GM19238 (cell line): Measurements from ENCODE around the gene PTBP3.
"Not testable (repeated sequence)": the region's sequence is repeated elsewhere in the genome, so short reads cannot be mapped to it uniquely, and the experiment has no call there.

Experiments
- DNase-seq: peaks from one replicate; pipeline ENCODE4 v3.0.0; 2011; ENCODE audit warnings: low spot score; ENCODE audit not compliant: insufficient read length

The PTBP3 gene

DNA sequence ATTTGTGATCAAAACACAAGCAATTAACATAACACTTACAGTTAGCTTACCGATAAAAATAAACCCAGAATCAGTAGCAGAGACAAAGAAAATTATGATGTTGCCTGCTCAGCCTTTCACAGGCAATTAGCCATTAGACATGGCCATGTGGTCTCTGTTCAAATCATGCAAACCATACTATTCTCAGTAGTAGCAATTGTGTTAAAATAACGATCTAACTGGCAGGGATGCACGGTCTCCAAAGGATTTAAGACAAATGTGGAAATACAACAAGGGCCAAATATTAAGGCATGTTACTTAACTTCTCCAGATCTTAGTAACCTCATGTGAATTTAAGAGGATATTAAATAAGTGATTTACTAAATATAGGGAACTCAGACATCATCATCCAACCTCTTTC is 59.5 kb downstream of the PTBP3 start:
- DNase-seq: no peak

DNA sequence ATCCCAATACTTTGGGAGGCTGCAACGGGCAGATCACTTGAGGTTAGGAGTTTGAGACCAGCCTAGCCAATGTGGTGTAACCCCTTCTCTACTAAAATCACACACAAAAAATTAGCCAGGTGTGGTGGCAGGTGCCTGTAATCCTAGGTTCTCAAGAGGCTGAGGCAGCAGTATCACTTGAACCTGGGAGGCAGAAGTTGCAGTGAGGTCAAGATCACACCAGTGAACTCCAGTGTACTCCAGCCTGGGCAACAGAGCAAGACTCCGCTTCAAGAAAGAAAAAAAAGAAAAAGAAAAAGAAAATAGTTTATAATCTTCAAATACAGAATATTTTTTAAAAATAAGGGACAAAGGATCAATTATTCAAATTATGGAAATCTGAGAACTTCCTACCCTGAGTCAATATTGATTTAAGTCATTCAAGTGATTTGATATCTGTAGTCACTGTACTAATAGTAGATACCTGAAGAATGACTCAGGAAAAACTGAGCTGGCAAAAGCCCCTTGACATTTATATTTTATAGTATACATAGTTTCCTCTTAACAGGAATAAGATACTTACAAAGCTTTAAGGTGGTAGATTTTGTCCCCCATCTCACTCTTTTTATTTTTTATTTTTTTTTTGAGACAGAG is 61.8 kb downstream of the PTBP3 start:
- DNase-seq: no peak

DNA sequence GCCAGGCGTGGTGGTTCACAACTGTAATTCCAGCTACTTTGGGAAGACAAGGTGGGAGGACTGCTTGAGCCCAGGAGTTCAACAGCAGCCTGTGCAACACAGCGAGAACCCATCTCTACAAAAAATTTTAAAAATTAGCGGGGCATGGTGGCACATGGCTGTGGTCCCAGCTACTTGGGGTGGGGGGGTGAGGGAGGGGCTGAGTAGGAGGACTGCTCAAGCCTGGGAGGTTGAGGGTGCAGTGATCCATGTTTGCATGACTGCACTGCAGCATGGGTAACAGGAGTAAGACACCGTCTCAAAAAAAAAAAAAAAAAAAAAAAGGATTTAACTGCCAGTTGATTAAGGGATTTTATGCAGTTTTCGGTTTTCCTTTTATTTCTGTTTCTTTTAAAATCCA is 65.0 kb downstream of the PTBP3 start:
- DNase-seq: no peak

GRCh38 chr9:112267086-112267485 is 66.3 kb downstream of the PTBP3 start:
- not testable (repeated sequence) for DNase-seq

GRCh38 chr9:112265391-112265790 is 68.0 kb downstream of the PTBP3 start:
- DNase-seq: no peak

GRCh38 chr9:112262577-112262976 is 70.8 kb downstream of the PTBP3 start:
- no peak for DNase-seq

GRCh38 chr9:112261133-112261532 is 72.3 kb downstream of the PTBP3 start:
- DNase-seq: no peak

DNA sequence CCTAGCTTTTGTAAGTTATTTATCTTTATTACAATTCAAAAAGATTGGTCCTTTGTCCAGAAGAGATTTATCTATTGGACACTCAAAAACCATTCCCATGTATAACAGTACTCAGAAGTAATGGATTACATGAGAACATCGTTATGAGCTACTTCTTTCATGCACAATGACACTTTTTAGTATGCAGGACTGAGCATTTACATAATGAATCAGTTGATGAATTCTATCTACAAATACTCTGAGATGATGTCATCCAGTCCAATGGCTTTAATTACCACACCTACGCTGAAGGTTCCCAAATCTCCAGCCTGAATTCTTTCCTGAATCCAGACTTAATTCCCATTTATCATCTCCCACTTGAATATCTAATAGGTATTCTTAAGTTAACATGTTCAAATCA is 75.3 kb downstream of the PTBP3 start:
- no peak for DNase-seq

DNA sequence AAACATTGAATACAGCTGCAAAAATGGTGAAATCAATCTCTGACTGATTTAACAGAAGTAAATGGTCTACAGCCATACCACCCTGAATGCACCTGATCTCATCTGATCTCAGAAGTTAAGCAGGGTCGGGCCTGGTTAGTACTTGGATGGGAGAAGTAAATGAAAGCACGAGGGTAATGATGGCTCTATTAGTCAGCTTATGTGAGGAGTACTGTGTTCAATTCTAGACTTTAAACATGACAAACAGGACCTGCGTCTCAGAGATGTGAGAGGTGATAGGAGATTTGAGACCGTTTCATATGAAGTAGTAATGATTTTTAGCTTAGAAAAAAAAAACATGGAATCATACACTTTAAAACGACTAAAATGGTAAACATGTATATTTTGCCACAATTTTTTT is 81.2 kb downstream of the PTBP3 start:
- no peak for DNase-seq

DNA sequence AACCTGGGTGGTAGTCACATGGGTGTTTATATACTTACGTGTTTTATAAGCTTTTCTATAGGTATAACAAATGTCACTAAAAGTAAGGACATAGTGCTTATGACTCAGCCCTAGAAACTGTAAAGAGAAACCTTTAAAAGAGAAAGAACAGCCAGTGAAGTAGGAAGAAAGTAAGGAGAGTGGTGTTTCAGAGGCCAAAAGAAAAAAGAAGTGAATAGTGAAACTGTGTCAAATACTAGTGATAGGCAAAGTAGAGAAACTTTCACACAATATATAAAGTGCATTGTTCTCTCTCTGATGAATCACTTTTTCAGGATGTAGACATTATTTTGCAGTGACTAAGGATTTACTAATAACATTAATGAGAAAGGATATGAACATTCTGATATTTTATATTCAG is 84.1 kb downstream of the PTBP3 start:
- peak; percentile 8 for DNase-seq

DNA sequence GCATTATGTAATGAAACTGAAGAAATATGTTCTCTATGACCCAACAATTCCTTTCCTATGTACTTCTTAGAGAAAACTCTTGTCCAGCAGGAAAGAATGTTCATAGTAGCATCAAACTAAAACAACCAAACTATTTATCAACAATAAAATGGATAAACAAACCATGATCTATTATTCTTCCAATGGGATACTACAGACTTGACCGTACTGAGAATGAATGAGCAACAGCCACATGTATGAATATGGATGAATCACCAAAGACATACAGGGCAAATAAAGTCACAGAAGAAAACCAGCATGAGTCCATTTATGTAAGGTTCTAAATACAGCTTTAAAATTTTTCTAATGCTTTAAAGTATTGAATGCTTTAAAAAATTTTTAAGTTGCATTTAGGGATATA is 84.7 kb downstream of the PTBP3 start:
- no peak for DNase-seq

DNA sequence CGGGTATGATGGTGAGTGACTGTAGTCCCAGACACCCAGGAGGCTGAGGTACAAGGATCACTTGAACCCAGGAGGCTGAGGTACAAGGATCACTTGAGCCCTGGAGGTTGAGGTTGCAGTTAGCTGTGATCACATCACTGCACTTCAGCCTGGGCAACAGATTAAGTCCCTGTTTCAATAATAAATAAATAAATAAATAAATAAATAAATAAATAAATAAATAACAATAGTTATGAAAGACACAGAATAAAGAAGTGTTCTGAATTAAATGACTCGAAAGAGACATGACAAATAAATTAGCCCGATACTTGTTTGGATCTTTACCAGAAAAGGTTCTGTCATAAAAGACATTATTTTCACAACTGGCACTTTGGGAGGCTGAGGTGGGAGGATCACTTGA is 86.3 kb downstream of the PTBP3 start:
- no peak for DNase-seq

DNA sequence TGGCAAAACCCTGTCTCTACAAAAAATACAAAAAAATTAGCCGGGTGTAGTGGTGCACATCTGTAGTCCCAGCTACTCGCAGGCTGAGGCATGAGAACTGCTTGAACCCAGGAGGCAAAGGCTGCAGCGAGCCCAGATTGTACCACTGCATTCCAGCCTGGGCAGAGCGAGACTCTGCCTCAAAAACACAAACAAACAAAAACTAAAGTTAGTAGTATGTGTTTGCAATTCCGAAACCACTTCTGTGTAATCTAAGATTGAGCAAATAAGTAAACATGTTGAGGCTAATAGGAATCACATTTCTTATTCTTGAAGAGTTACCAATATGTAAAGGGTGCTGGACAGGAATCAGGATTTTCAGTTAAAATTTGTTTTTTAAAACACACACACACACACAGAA is 88.3 kb downstream of the PTBP3 start:
- no peak for DNase-seq

- DNase-seq: no peak
Observed at GRCh38 chr9:112242147-112242804, 91.1 kb downstream of the PTBP3 start.

DNA sequence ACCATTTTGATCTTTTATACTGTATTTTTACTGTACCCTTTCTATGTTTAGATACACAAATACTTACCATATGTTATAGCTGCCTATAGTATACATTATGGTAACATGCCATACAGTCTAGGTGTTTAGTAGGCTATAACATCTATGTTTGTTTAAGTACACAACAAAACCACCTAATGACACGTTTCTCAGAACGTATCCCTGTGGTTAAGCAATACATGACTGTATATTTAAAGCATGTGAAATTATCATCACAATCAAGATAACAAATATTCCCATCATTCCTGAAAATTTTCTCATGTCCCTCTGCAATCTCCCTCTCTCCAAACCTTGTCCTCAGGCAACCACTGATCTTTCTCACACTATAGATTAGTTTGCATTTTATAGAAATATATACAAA is 91.9 kb downstream of the PTBP3 start:
- DNase-seq: no peak

- no peak for DNase-seq
Observed at GRCh38 chr9:112239708-112240107, 93.7 kb downstream of the PTBP3 start.

- no peak for DNase-seq
Observed at GRCh38 chr9:112239284-112239683, 94.1 kb downstream of the PTBP3 start.

GRCh38 chr9:112234779-112235178 is 98.6 kb downstream of the PTBP3 start:
- no peak for DNase-seq

- DNase-seq: no peak
Observed at GRCh38 chr9:112233769-112234168, 99.7 kb downstream of the PTBP3 start.

- no peak for DNase-seq
Observed at GRCh38 chr9:112232233-112232632, 101.2 kb downstream of the PTBP3 start.

DNA sequence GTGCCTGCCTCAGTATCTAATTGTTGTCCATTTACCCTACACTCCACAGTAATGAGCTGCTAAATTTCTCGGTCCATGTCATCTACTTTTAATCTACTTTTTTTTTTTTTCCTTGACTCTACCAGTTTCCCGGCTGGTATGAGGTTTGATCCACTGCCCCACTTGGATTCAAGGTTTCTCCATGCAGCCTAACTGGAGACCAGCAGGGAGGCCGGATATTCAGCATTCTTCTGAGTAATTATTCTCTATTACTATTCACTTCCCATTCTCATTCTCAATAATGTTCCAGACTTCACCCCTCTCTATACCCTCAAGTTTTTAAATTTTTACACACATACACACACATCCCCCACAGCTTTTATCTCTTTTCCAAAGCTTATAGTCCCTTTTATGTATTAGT is 107.3 kb downstream of the PTBP3 start:
- DNase-seq: no peak

- no peak for DNase-seq
Observed at GRCh38 chr9:112224401-112225289, 108.8 kb downstream of the PTBP3 start.
